ENCODE measurements around the gene ATP6V0A4.
A peak's percentile ranks its signal among the peaks of the same experiment; 100 is the strongest.
"Not testable (repeated sequence)": the region's sequence is repeated elsewhere in the genome, so short reads cannot be mapped to it uniquely, and the experiment has no call there.

ATP6V0A4 gene

DNA sequence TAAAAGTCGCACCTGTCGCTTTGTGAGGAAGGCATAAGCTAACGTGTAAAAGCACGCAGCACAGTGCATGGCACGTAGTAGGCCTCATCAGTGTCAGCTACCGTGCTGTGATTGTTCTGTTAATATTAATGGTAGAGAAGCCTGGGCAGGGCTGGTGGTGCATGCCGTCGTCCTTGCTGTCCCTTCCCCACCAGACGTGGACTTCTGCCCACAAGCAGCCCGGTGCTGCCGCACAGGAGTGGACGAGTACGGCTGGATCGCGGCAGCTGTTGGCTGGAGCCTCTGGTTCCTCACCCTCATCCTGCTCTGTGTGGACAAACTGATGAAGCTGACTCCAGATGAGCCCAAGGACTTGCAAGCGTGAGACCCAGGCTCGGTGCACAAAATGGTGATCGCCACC lies 4.7 kb upstream of the ATP6V0A4 start:
- no peak for DNase-seq (ENCODE audit: low read depth)

DNA sequence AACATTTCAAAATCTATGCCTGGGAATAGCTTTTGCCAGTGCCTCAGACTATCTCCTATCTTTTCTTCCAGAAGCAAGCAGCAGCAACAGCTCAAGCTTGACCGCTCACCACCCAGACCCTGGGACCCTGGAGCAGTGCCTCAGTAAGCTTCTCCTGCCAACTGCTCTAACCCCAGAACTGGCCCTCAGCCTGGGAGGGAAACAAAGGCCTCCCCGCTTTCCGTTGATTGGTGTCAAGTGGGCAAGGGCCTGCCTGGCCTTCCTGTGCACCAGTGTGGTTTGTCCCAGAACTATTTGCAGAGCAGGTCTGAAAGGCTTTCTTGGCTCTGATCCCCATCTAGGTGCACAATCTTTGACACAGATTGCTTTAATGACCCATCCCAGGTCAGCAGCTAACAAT lies 3.3 kb upstream of the ATP6V0A4 start:
- DNase-seq (ENCODE audit: low read depth): no peak

- DNase-seq (ENCODE audit: low read depth): no peak
These were observed 1.5 kb upstream of the ATP6V0A4 start for GRCh38 chr7:138799336-138800000.

DNA sequence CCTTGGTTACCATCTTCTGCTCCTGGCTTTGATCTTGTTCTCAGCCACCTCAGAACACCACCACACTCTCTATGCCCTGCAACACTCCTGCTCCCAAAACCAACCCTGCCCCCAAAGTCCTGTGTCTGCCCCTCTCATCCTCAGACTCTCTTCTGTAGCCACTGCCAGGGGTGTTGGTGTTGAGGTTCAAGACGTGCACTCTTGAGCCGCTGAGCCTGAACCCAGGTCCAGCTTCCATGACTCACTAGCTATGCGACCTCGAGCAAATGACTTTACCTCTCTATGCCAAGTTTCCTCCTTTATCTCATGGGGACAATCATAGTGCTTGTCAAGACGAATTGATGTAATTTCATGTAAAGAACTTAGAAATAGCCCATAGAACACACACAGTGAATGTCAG lies 840 bp upstream of the ATP6V0A4 start:
- DNase-seq (ENCODE audit: low read depth): no peak

GRCh38 chr7:138797046-138797445 lies 950 bp downstream of the ATP6V0A4 start:
- not testable (repeated sequence) for DNase-seq (ENCODE audit: low read depth)

GRCh38 chr7:138796038-138796615 lies 1.9 kb downstream of the ATP6V0A4 start:
- DNase-seq (ENCODE audit: low read depth): no peak

DNA sequence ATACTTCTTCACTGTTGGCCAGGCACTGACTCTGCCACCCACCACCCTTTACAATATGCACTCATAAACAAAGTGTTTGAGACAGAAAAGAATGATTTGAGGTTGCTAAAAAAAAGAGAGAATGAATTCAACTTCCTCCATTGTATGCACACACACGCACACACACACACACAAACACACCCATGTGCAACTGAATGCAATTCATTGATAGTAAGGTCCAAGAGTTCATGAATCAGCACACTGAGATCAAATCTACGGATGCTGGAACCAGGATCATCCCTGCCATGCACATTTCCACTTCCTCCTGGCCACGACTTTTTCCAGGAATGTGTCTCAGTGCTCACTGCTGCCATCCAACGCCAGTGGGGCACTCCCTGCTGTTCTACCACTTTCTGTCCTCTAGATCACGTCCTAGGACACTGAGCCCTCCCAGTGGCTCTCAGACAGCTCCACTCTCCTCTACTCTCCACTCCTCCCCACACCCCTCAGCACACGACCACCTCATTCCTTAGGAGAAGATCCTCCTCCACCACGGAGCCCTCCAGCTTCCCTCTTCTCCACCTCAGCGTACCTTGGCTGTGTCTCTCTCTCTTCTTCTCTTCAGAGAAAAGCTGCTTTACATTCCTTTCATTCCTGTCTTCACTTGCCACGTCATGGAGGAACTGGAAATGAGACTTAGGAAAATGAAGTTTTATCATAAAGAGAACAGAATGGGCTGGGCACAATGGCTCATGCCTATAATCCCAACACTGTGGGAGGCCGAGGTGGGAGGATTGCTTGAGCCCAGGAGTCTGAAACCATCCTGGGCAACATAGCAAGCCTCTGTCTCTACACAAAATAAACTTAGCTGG lies 12.2 kb downstream of the ATP6V0A4 start:
- DNase-seq (ENCODE audit: low read depth): no peak

DNA sequence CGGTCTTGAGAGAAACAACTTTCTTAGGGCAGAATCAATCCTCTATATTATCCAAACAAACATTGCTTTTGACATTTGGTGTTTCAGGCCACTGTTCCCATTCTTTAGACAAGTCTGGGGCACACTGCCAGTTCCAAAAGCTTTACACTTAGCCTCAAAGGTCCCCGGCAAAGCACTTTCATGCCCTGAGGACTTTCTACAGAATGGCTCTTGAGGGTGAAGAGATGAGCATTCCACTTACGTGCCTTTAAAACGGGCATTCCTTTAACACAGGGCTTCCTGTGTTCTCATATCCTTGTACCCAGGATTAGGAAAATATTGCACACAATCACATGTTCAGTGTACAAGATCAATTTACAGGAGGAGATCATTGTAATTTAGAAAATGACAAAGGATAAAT lies 13.3 kb downstream of the ATP6V0A4 start:
- no peak for DNase-seq (ENCODE audit: low read depth)

- no peak for DNase-seq (ENCODE audit: low read depth)
These were observed 17.0 kb downstream of the ATP6V0A4 start for GRCh38 chr7:138781004-138781403.

GRCh38 chr7:138776166-138776833 lies 21.7 kb downstream of the ATP6V0A4 start:
- no peak for DNase-seq (ENCODE audit: low read depth)

GRCh38 chr7:138773817-138774216 lies 24.2 kb downstream of the ATP6V0A4 start:
- DNase-seq (ENCODE audit: low read depth): no peak

DNA sequence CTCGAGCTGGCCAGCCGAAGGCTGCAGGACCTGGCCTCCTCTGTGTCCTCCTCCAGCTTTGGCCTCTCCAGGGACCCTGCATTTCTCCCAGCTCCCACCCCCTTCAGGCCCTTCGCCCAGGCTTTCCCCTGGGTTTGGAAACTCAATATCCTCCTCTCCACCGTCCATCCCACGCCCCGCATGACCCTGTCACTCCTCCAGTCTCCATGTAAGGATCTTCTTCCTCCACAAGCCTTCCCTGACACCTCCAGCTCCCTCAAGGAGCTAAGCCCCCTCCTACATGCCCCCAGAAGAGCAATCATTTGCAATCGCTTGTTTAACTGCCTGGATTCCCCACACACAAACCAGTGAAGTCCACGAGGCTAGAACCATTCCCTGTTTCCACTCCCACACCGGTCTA lies 24.8 kb downstream of the ATP6V0A4 start:
- no peak for DNase-seq (ENCODE audit: low read depth)

GRCh38 chr7:138770904-138771303 lies 27.1 kb downstream of the ATP6V0A4 start:
- DNase-seq (ENCODE audit: low read depth): no peak

GRCh38 chr7:138768241-138768640 lies 29.8 kb downstream of the ATP6V0A4 start:
- DNase-seq (ENCODE audit: low read depth): no peak

DNA sequence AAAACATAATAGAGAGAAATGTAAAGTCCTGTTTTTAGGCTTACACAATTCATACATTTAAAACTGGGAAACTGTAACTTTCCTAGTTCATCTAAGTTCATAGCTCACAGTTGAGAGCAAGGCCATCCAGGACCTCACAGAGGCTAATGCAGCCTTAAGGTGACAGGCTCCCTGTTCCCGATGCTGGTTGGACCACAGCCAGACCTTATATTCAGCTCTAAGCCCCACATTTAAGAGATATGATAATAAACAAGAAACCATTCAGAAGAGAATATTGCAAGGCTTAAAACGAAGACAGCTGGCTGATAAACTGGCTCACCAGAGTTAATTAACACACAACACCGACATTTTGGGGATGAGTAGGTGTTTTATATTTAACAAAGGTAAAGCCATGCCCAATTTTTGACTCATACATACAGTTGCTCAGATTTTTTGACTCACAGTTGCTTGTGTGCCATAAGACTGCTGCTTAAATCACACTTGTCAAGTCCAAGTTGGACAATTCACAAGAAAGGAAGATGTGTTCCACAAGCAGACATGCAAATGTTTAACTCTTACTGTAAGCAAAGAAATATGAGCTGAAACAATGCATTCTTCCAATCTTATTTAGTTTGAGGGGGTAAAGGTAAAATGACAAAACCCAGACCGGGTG lies 41.3 kb downstream of the ATP6V0A4 start:
- no peak for DNase-seq (ENCODE audit: low read depth)

GRCh38 chr7:138755842-138756590 lies 42.0 kb downstream of the ATP6V0A4 start:
- DNase-seq (ENCODE audit: low read depth): no peak

- DNase-seq (ENCODE audit: low read depth): no peak
These were observed 42.7 kb downstream of the ATP6V0A4 start for GRCh38 chr7:138755331-138755747.

DNA sequence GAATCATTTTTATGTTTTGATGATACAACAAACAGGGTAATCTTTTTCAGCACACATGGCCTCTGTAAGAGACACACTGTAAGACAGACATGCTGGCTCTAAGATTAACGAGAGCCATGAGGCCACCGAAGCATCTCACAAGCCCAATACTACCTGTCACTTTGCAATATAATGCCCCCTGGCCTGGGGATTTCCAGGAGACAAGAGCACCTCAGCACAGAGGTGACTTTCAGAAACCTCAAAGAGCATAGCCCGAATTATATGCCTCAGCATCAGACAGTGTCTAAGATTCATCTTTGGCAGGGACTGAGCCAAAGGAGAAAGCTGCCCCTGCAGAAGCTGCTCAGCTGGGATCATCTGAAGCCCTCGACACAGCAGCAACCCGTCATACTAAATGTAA lies 44.4 kb downstream of the ATP6V0A4 start:
- no peak for DNase-seq (ENCODE audit: low read depth)

GRCh38 chr7:138753150-138753518 lies 44.9 kb downstream of the ATP6V0A4 start:
- no peak for DNase-seq (ENCODE audit: low read depth)

DNA sequence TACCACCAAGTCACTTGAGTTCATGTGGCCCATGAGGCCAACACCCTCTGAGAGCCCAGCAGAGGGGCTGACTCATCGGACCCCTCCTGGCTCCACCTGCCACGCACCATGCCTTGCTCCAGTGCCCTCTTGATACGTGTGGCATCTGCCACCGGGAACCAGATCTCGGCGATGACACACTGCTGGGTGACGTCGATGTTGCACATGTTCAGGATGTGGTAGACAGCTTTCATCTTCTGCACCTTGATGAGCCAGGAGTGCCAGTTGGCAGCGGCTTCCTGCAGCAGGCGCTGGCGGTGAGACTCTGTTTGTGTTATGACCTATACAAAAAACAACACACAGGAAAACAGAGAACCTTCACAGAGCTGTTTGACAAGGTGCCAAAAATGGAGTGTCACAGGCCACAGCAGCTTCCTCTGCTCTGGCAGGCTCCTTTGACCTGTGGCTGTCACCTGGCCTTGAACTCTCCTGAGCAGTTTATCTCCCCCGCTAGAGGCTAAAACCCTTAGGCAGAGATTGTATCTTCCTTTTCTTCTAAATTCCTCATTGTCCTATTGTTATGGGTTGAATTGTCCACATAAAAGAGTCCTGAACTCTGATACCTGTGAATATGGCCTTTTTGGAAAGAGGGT lies 45.4 kb downstream of the ATP6V0A4 start:
- peak; percentile 80 for DNase-seq (ENCODE audit: low read depth)

- no peak for DNase-seq (ENCODE audit: low read depth)
These were observed 47.0 kb downstream of the ATP6V0A4 start for GRCh38 chr7:138750901-138751464.

Data from activated T-cell treated with anti-CD3 and anti-CD28 coated beads for 24 hours (primary cell).